Sigmoid colon (tissue), 7 donors: Measurements from ENCODE around the gene HMCN2. TPM values are rescaled to one million over a fixed set of nuclear protein-coding genes. Genes with fewer than 3 reads are reported as not detected.

Source experiments
- DNase-seq: peaks from one replicate; pipeline ENCODE4 v3.0.0-alpha.2; 2019
- H3K27ac ChIP-seq, 4 donors: fragments of 200-600 bp; sonication (generic); one replicate each; pipeline ENCODE4 v1.5.1; 2016 to 2019; ENCODE audit warnings: mild to moderate bottlenecking in 1 of 4
- H3K27me3 ChIP-seq, 3 donors: fragments of 200-600 bp; sonication (generic); one replicate each; pipeline ENCODE4 v1.5.1; 2019; ENCODE audit warnings: mild to moderate bottlenecking in 1 of 3
- H3K36me3 ChIP-seq, 4 donors: fragments of 200-600 bp; sonication (generic); one replicate each; pipeline ENCODE4 v1.5.1; 2016 to 2019
- H3K4me1 ChIP-seq, 4 donors: fragments of 200-600 bp; sonication (generic); one replicate each; pipeline ENCODE4 v1.5.1; 2017 to 2019
- H3K4me3 ChIP-seq, 4 donors: fragments of 200-600 bp; sonication (generic); one replicate each; pipeline ENCODE4 v1.5.1; 2017 to 2019; ENCODE audit warnings: mild to moderate bottlenecking in 2 of 4, moderate library complexity in 1 of 4
- H3K9me3 ChIP-seq, 4 donors: fragments of 200-600 bp in 3 of 4; sonication (generic) in 3 of 4; one replicate each; pipeline versions ENCODE4 v1.5.1 to v1.6.1; 2013 to 2019
- CTCF ChIP-seq, 4 experiments: fragments of 450-650 bp in 3 of 4; fragments of 200-600 bp in 1 of 4; IDR thresholded peaks; one replicate each; pipeline ENCODE4 v1.5.1; 2016 to 2019; ENCODE audit warnings: antibody characterized with exemption in 4 of 4, mild to moderate bottlenecking in 3 of 4, moderate library complexity in 2 of 4
- EP300 ChIP-seq, 4 donors: sonication (generic); formaldehyde crosslinking; IDR thresholded peaks; one replicate each; pipeline ENCODE4 v1.6.1; 2017; ENCODE audit warnings: antibody characterized with exemption in 4 of 4
- POLR2A ChIP-seq, 2 donors: fragments of 450-650 bp; IDR thresholded peaks; one replicate each; pipeline ENCODE4 v1.6.1; 2016; ENCODE audit warnings: antibody characterized with exemption in 2 of 2, mild to moderate bottlenecking in 2 of 2, moderate library complexity in 2 of 2
- POLR2AphosphoS5 ChIP-seq, 4 donors: sonication (generic); formaldehyde crosslinking; IDR thresholded peaks; one replicate each; pipeline ENCODE4 v1.6.1; 2017; ENCODE audit warnings: antibody characterized with exemption in 4 of 4
- WGBS, 2 donors: extraction: QIAGEN DNeasy Blood & Tissue Kit; methylation state at CpG; one replicate each; pipeline ENCODE4 v1.1.7; 2013; 5-methylcytosine and 5-hydroxymethylcytosine counted together
- intact Hi-C: fragments of 100-400 bp; cut with DNase I; formaldehyde crosslinking; loops from one replicate; pipeline ENCODE4 v1.15.1; 2023
- polyA plus RNA-seq, 3 donors: library from polyadenylated mRNA; stranded (reverse); fragments of 200-250 nt; gene quantifications; one replicate each; pipeline ENCODE4 v1.2.3, GENCODE V29; 2013
- total RNA-seq, 4 donors: library from RNA; depleted of rRNA; stranded (reverse); fragments of >200 nt; gene quantifications; one replicate each; pipeline ENCODE4 v1.1.0, GENCODE V29; 2016
- donor health status: healthy with polysubstance abuse.
- donor health status: Bipolar disorder and iron deficiency.
- donor health status: healthy.

Gene HMCN2
- total and polyA plus RNA-seq, 7 donors = 3.6 to 106 (median 13.2) TPM

GRCh38 chr9:130313103-130313858 is 47.7 kb downstream of the HMCN2 start:
- Histone ChIP-seq H3K9me3 (no peaks in the 10 kb centered on the region), H3K4me1 (peaks cover 0 to 55% (median 36%) of the 10 kb centered on the region in 4 donors), H3K27me3 (no peaks in the 10 kb centered on the region), H3K36me3 (peaks cover 0 to 23% (median 8%) of the 10 kb centered on the region in 4 donors), H3K4me3 (no peak overlapping the region), H3K27ac (peak overlapping the region in 3 of 4 donors; percentile 5 to 77 (median 53))
- 62 to 82% methylated on average over 16 of the region's 16 CpGs for WGBS, 2 donors
- intact Hi-C loops = no loop called here
- TF ChIP-seq CTCF (IDR thresholded peaks at IDR 0.05) (no peak), POLR2AphosphoS5 (IDR thresholded peaks at IDR 0.05) (peak in 1 of 4 donors; percentile 9)
- DNase-seq = no peak

GRCh38 chr9:130315446-130316226 is 50.1 kb downstream of the HMCN2 start:
- intact Hi-C loops = no loop called here
- WGBS, 2 donors = 72 to 76% methylated on average over 13 of the region's 13 CpGs
- H3K4me1 ChIP-seq = peaks cover 0 to 74% (median 50%) of the 10 kb centered on the region in 4 donors

GRCh38 chr9:130316430-130316829 is 50.9 kb downstream of the HMCN2 start:
- TF ChIP-seq EP300 (IDR thresholded peaks at IDR 0.05) (no peak), CTCF (IDR thresholded peaks at IDR 0.05) (no peak), POLR2A (IDR thresholded peaks at IDR 0.05) (no peak), POLR2AphosphoS5 (IDR thresholded peaks at IDR 0.05) (no peak)
- Histone ChIP-seq H3K36me3 (peaks cover 0 to 15% (median 6%) of the 10 kb centered on the region in 4 donors), H3K9me3 (no peaks in the 10 kb centered on the region), H3K4me1 (peaks cover 0 to 75% (median 53%) of the 10 kb centered on the region in 4 donors), H3K27ac (peak overlapping the region; percentile 41 to 99 (median 72)), H3K27me3 (no peaks in the 10 kb centered on the region), H3K4me3 (no peak overlapping the region)
- no peak for DNase-seq
- intact Hi-C loops = no loop called here
- WGBS, 2 donors = 66 to 69% methylated on average over 8 of the region's 8 CpGs

More at GRCh38 chr9:130315446-130316226, 50.1 kb downstream of the HMCN2 start:
- Histone ChIP-seq H3K36me3 (peaks cover 0 to 10% (median 5%) of the 10 kb centered on the region in 4 donors), H3K9me3 (no peaks in the 10 kb centered on the region), H3K27me3 (no peaks in the 10 kb centered on the region), H3K27ac (peak overlapping the region; percentile 41 to 99 (median 72)), H3K4me3 (no peak overlapping the region)
- no peak for TF ChIP-seq EP300 (IDR thresholded peaks at IDR 0.05)
- TF ChIP-seq POLR2A (IDR thresholded peaks at IDR 0.05) = no peak
- no peak for TF ChIP-seq CTCF (IDR thresholded peaks at IDR 0.05)
- TF ChIP-seq POLR2AphosphoS5 (IDR thresholded peaks at IDR 0.05) = no peak
- DNase-seq = no peak

- TF ChIP-seq CTCF (IDR thresholded peaks at IDR 0.05) (no peak), EP300 (IDR thresholded peaks at IDR 0.05) (no peak), POLR2AphosphoS5 (IDR thresholded peaks at IDR 0.05) (no peak), POLR2A (IDR thresholded peaks at IDR 0.05) (no peak)
- peak overlapping the region; percentile 41 to 99 (median 72) for H3K27ac ChIP-seq
- peaks cover 0 to 73% (median 56%) of the 10 kb centered on the region in 4 donors for H3K4me1 ChIP-seq
- no peak for DNase-seq
- no peak overlapping the region for H3K4me3 ChIP-seq
- no peaks in the 10 kb centered on the region for H3K27me3 ChIP-seq
- WGBS, 2 donors = 79 to 85% methylated on average over 19 of the region's 19 CpGs
- intact Hi-C loops = no loop called here
- H3K36me3 ChIP-seq = peaks cover 0 to 16% (median 7%) of the 10 kb centered on the region in 4 donors
- H3K9me3 ChIP-seq = no peaks in the 10 kb centered on the region
Observed at GRCh38 chr9:130319300-130319699, 53.7 kb downstream of the HMCN2 start.
